Heart left ventricle (tissue), 13 donors: ENCODE measurements around the gene SPATA7.

Experiments used
- POLR2A ChIP-seq, 2 donors: fragments of 450-650 bp; IDR thresholded peaks; one replicate each; pipeline ENCODE4 v1.6.1; 2017; ENCODE audit warnings: antibody characterized with exemption in 2 of 2, mild to moderate bottlenecking in 2 of 2, moderate library complexity in 2 of 2
- TF ChIP-seq, protein P1 (sequence below), 12 donors: fragments of 200-600 bp; sonication (generic) in 4 of 12; IDR thresholded peaks; one replicate each; pipeline versions ENCODE4 v1.5.0 to v1.8.0; 2018 to 2022; ENCODE audit warnings: antibody characterized with exemption in 12 of 12, mild to moderate bottlenecking in 5 of 12
- donor health status: ischemic (EF 13 %, LVEDD 7.1; RV severe dilation, severe dysfunction).
- donor health status: DM: no; HTN: yes; CAD: no.
- donor health status: DM: no; HTN: no; CAD: no.
- donor health status: ischemic (EF 25% LVEDD 6.9; RV normal size, moderate dysfunction).
- donor health status: ischemic (EF 25% LVEDD 5.7; RV mildly dilated, moderate dysfunction).
- donor health status: ischemic (EF 35%, LVEDD 5.7; RV mildly dilated, moderate dysfunction).
- donor health status: nonischemic (EF 11% LVEDD 7.7; RV severe dilation, severe dysfunction).
- donor health status: DM: yes; HTN: yes; CAD: no.
- donor health status: PGD.
- donor health status: ischemic (EF 29% LVEDD 5.4; RV normal size, mild dysfunction).
- donor health status: nonischemic (EF 23%, LVEDD 6.1; RV moderate dilation, normal function).

DNA sequence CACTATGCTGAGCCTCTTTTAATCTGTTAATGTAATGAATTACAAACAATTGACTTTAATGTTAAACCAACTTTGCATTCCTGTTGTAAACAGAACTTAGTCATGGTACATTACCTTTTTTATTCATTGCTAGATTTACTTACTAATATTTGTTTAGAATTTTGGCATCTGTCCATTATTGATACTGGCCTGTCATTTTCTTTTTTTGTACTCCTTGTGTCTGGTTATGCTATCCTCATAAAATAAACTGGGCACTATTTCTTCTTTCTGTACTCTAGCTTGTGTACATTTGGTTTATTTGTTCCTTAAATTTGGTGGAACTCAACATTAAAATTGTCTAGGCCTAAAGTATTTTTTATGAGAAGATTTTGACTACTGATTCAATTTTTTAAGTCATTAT, 32.1 kb downstream of the SPATA7 start:
- TF ChIP-seq, protein P1, sequence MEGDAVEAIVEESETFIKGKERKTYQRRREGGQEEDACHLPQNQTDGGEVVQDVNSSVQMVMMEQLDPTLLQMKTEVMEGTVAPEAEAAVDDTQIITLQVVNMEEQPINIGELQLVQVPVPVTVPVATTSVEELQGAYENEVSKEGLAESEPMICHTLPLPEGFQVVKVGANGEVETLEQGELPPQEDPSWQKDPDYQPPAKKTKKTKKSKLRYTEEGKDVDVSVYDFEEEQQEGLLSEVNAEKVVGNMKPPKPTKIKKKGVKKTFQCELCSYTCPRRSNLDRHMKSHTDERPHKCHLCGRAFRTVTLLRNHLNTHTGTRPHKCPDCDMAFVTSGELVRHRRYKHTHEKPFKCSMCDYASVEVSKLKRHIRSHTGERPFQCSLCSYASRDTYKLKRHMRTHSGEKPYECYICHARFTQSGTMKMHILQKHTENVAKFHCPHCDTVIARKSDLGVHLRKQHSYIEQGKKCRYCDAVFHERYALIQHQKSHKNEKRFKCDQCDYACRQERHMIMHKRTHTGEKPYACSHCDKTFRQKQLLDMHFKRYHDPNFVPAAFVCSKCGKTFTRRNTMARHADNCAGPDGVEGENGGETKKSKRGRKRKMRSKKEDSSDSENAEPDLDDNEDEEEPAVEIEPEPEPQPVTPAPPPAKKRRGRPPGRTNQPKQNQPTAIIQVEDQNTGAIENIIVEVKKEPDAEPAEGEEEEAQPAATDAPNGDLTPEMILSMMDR (IDR thresholded peaks at IDR 0.05) = no peak
- TF ChIP-seq POLR2A (IDR thresholded peaks at IDR 0.05) = no peak
